Body of pancreas (tissue), 4 donors: ENCODE data around the gene EIF3F.

Experiments
- POLR2A ChIP-seq, 3 donors: fragments of 450-650 bp; IDR thresholded peaks; one replicate each; pipeline ENCODE4 v1.6.1; 2016; ENCODE audit warnings: antibody characterized with exemption in 3 of 3, mild to moderate bottlenecking in 2 of 3
- TF ChIP-seq, protein P1 (sequence below), 7 experiments: fragments of 450-650 bp in 4 of 7; fragments of 200-600 bp in 3 of 7; sonication (generic) in 3 of 7; IDR thresholded peaks; one replicate each; pipeline ENCODE4 v1.5.1; 2016 to 2019; ENCODE audit warnings: antibody characterized with exemption in 7 of 7

DNA sequence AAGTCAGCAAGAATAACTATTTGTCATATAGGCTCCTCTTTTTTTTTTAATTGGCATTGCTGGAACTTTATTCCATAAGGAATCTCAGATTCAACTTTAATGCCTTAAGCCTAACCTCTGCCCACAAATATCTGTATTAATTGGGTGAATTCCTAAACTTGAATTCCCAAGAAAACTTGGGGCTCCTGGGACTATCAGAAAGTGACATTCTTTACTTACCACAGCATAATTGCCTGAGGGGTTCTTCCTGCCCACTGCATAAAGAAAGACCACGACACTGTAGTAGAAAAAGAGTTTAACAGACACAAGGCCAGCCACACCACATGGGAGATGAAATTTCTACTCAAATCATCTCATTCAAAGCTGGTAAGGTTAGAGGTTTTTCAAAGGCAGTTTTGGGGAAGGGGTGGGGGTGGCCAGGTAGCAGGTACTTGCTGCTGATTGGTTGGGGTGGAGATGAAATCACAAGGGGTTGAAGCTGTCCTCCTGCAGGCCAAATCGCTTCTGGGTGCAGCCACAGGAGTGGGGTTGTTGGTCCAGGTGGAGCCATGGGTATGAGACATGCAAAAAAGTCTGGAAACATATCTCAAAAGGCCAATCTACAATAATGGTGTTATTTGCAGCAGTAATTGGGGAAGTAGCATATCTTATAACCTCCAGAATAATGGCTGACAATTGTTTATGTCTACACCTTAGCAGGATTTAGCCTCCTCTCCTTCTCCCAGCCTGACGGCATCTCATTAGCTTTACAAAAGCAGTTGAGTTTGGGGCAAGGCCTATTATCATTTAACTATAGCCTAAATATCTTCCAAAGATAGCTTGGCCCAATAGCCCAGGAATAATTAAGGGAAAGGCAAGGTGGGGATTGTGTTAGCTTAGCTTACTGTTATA, 17.1 kb upstream of the EIF3F start:
- TF ChIP-seq POLR2A (IDR thresholded peaks at IDR 0.05) = no peak
- TF ChIP-seq, protein P1, sequence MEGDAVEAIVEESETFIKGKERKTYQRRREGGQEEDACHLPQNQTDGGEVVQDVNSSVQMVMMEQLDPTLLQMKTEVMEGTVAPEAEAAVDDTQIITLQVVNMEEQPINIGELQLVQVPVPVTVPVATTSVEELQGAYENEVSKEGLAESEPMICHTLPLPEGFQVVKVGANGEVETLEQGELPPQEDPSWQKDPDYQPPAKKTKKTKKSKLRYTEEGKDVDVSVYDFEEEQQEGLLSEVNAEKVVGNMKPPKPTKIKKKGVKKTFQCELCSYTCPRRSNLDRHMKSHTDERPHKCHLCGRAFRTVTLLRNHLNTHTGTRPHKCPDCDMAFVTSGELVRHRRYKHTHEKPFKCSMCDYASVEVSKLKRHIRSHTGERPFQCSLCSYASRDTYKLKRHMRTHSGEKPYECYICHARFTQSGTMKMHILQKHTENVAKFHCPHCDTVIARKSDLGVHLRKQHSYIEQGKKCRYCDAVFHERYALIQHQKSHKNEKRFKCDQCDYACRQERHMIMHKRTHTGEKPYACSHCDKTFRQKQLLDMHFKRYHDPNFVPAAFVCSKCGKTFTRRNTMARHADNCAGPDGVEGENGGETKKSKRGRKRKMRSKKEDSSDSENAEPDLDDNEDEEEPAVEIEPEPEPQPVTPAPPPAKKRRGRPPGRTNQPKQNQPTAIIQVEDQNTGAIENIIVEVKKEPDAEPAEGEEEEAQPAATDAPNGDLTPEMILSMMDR (IDR thresholded peaks at IDR 0.05) = no peak
